HG03139 (cell line): ENCODE data around the gene INTS6L.
"Not testable (repeated sequence)": the region's sequence is repeated elsewhere in the genome, so short reads cannot be mapped to it uniquely, and the experiment has no call there.

Experiments
- ATAC-seq: cut with Tn5 transposase; IDR thresholded peaks from one replicate; pipeline ENCODE4 v1.9.1; 2021; ENCODE audit not compliant: unreplicated experiment

Gene INTS6L

GRCh38 chrX:135596495-135596894, 76.0 kb downstream of the INTS6L start:
- ATAC-seq: no peak

- ATAC-seq: no peak
These were observed 85.4 kb downstream of the INTS6L start for GRCh38 chrX:135605906-135606305.

DNA sequence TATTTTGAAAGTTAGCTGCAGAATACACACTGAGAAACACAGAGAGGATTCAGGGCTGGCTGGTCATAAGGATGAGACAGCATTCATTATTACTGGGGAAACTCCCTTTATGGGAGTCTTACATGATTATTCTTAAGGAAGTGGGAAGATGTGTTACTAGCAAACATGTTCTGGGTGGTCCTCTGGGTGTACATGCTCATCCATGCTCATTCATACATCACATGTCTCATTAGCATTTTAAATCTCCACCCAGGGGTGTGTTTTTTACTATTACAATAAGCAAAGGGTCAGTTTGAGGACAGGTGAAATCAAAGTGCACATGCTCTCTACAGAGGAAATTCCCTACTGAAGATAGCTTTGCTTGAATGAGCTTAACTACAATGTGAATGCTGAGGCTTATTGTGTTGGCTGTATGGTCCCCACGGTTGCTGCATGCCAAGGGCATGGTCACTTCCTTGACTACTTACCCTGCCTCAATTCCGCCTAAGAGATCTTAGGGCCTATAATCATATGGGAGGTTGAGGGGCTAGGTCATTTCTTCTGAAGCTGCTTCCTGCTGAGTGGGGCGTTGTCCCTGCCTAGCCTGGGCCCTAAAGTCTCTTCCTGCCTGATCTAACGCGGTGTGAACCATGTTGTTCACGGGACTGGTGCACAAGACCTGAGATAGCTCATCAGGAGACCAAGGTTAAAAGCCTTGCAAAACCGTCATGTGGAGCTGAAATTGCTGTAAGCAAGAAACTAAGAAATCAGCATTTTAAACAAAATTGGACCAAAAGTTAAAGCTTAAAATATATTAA, 104.1 kb downstream of the INTS6L start:
- not testable (repeated sequence) for ATAC-seq

- ATAC-seq: no peak
These were observed 105.5 kb downstream of the INTS6L start for GRCh38 chrX:135625995-135626394.

DNA sequence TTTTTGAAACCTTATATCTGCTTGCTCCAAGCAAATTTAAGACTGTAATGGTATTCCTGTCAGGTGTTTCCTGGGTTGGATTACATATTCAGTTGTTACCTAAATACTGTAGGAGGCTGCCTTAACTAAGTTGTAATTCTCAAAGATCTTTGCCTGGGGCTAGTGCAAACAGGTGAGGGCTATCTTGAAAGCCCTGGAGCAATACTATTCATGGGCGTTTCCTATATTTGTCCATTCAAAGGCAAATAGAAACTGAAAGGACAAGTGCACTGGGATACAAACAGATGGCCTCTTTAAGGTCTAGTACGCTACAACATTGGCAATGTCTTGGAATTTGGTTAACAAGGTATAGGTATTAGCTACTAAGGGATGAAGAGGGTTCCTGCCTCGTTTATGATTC, 108.9 kb downstream of the INTS6L start:
- no peak for ATAC-seq
